KMS-11 (cell line): ENCODE results near the gene OCA2.
"Not testable (repeated sequence)": the region's sequence is repeated elsewhere in the genome, so short reads cannot be mapped to it uniquely, and the experiment has no call there.

Experiments used
- H2AFZ ChIP-seq: fragments of 200-600 bp; sonication (generic); 2 replicates; pipeline ENCODE4 v1.6.1; 2016; ENCODE audit warnings: antibody characterized with exemption, mixed run types, low read depth
- H3K27ac ChIP-seq: fragments of 200-600 bp; sonication (generic); 2 replicates; pipeline ENCODE4 v1.6.1; 2016; ENCODE audit warnings: mild to moderate bottlenecking, mixed run types
- H3K27me3 ChIP-seq: fragments of 200-600 bp; sonication (generic); 2 replicates; pipeline ENCODE4 v1.6.1; 2017; ENCODE audit warnings: mild to moderate bottlenecking, low read depth, mixed run types, moderate library complexity; ENCODE audit not compliant: insufficient read depth
- H3K36me3 ChIP-seq: fragments of 200-600 bp; sonication (generic); 2 replicates; pipeline ENCODE4 v1.6.1; 2017; ENCODE audit warnings: mild to moderate bottlenecking, mixed run types; ENCODE audit not compliant: insufficient read depth
- H3K4me1 ChIP-seq: fragments of 200-600 bp; sonication (generic); 2 replicates; pipeline ENCODE4 v1.6.1; 2016; ENCODE audit warnings: mild to moderate bottlenecking, low read depth, mixed run types; ENCODE audit not compliant: poor library complexity, severe bottlenecking
- H3K4me2 ChIP-seq: fragments of 200-600 bp; sonication (generic); 2 replicates; pipeline ENCODE4 v1.7.0; 2016; ENCODE audit warnings: mild to moderate bottlenecking, mixed run types
- H3K4me3 ChIP-seq: fragments of 200-600 bp; sonication (generic); IDR thresholded peaks from 2 replicates; pipeline ENCODE4 v1.6.1; 2017; ENCODE audit warnings: low read depth, low read length, mixed read lengths; ENCODE audit not compliant: insufficient read depth
- H3K79me2 ChIP-seq: fragments of 200-600 bp; sonication (generic); 2 replicates; pipeline ENCODE4 v1.6.1; 2016; ENCODE audit warnings: low read depth, mixed run types; ENCODE audit not compliant: insufficient read depth
- H3K9ac ChIP-seq: fragments of 200-600 bp; sonication (generic); 2 replicates; pipeline ENCODE4 v1.6.1; 2016; ENCODE audit warnings: mild to moderate bottlenecking, mixed run types
- H4K20me1 ChIP-seq: fragments of 200-600 bp; sonication (generic); 2 replicates; pipeline ENCODE4 v1.6.1; 2016; ENCODE audit warnings: mild to moderate bottlenecking, mixed run types; ENCODE audit not compliant: insufficient read depth
- TF ChIP-seq, protein P1 (sequence below): fragments of 200-600 bp; sonication (generic); conservative IDR thresholded peaks from 2 replicates; pipeline ENCODE4 v1.6.1; 2017; ENCODE audit warnings: low read depth, mild to moderate bottlenecking, antibody characterized with exemption, low read length, moderate library complexity, mixed read lengths

The OCA2 gene

DNA sequence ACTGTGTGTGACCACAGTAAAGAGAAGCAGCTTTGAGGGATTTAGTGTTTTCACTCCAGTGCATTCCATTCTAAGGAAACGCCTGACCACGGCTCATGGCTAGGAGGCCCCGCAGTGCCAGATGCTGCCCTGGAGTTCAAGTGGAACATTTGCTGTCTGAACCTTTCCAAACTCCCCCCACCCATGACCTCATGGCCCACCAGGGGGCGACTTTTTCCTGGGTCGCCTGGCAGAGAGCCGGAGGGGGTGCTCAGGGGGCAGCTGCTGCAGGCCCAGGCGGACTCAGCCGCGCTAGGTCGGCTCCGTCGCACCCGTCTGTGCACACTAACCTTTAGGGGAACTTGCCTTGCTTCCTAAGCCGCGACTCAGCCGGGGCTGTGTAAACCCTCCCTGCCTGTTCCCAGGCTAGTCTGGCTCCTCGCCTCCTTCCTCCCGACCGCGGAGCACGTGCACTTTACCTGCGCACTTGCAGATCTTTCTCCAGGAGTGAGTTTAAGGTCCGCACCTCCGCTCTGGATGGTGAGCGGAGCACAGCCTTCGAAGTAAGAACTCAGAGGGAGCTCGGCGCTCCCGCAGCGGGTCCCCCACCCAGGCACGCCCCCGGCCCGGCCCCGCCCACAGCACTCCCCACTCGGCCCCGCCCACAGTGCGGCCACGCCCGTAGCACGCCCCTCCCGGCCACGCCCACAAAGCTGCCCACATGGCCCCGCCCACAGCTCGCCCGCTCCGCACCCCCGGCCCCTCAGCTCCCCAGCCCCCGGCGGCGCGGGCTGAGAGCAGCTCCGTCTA is at the start of gene OCA2:
OCA2 (minus strand) TSS at position 550 of the 789 bp plus-strand sequence. CDS start 17,441 bp downstream, outside the sequence.
- Histone ChIP-seq H3K27ac (no peak within 1 kb of the TSS), H4K20me1 (no peaks in the 10 kb centered on the region), H3K4me1 (peaks cover 14% of the 10 kb centered on the region), H3K9ac (no peak within 1 kb of the TSS), H3K27me3 (no peaks in the 10 kb centered on the region), H3K4me2 (peak within 1 kb of the TSS; percentile 50), H3K4me3 (no peak within 1 kb of the TSS), H2AFZ (peak within 1 kb of the TSS; percentile 73), H3K36me3 (no peaks in the 10 kb centered on the region), H3K79me2 (no peaks in the 10 kb centered on the region)
- TF ChIP-seq, protein P1, sequence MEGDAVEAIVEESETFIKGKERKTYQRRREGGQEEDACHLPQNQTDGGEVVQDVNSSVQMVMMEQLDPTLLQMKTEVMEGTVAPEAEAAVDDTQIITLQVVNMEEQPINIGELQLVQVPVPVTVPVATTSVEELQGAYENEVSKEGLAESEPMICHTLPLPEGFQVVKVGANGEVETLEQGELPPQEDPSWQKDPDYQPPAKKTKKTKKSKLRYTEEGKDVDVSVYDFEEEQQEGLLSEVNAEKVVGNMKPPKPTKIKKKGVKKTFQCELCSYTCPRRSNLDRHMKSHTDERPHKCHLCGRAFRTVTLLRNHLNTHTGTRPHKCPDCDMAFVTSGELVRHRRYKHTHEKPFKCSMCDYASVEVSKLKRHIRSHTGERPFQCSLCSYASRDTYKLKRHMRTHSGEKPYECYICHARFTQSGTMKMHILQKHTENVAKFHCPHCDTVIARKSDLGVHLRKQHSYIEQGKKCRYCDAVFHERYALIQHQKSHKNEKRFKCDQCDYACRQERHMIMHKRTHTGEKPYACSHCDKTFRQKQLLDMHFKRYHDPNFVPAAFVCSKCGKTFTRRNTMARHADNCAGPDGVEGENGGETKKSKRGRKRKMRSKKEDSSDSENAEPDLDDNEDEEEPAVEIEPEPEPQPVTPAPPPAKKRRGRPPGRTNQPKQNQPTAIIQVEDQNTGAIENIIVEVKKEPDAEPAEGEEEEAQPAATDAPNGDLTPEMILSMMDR = peak; percentile 54

DNA sequence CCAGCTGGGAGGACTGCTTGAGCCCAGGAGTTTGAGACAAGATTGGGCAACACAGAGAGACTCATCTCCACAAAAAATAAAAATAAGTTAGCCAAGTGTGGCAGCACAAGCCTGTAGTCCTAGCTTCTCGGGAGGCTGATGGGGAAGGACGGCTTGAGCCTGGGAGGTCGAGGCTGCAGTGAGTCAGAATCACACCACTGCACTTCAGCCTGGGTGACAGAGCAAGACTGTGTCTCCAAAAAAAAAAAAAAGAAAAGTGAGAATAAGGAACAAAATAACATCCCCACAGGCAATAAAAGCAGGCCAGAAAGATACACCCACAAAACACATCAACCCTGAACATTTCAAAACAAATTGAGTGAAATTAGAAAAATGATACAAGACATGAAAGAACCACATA is 48.7 kb upstream of the OCA2 start:
- H3K27me3 ChIP-seq = no peaks in the 10 kb centered on the region
- no peaks in the 10 kb centered on the region for H3K36me3 ChIP-seq
- H3K4me3 ChIP-seq = no peak overlapping the region
- H3K4me2 ChIP-seq = no peak overlapping the region
- H3K79me2 ChIP-seq = no peaks in the 10 kb centered on the region
- H3K27ac ChIP-seq = no peak overlapping the region
- H3K9ac ChIP-seq = no peak overlapping the region
- H2AFZ ChIP-seq = no peak overlapping the region
- TF ChIP-seq, protein P1 = no peak
- H4K20me1 ChIP-seq = no peaks in the 10 kb centered on the region
- no peaks in the 10 kb centered on the region for H3K4me1 ChIP-seq

DNA sequence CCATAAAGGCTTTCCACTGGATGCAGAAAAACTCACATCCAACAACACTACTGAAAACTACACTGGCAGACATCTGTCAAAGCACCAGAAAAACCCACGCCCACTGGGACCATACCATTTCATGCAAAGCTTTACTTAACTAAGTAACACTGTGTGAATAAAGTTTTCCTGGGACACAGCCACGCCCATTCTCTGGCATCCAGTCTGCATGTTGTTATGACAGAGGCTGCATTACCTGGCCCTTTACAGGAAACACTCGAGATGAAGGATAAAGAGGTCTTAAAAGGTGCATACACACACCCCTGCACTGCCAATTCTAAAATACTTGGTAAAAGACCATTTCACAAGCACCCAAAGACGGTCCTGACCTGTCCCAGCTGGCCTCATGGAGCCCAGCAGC is 46.3 kb upstream of the OCA2 start:
- H3K4me3 ChIP-seq, H3K36me3 ChIP-seq, H3K4me1 ChIP-seq, H3K4me2 ChIP-seq, H4K20me1 ChIP-seq, H3K27me3 ChIP-seq, H3K27ac ChIP-seq, H3K9ac ChIP-seq, H3K79me2 ChIP-seq, H2AFZ ChIP-seq: not testable (repeated sequence)

DNA sequence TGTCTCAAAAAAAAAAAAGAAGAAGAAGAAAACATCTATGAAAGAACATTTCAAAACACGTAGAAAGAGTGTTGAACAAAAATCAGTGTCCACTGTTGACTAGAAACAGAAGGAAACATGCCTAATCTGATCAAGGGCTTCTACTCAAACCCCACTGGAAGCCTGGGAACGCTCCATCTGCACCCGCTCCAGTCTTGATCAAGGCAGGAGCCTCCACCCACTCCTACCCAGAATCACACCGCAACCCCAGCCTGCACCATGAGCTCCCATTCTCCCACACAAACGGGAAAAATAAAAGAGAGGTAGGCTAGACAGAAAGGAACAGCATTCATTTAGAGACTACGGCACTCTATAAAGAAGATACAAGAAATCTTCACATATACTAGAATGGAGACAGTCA is 40.9 kb upstream of the OCA2 start:
- Histone ChIP-seq H3K4me3 (no peak overlapping the region), H3K27ac (no peak overlapping the region), H3K9ac (no peak overlapping the region), H3K4me2 (no peak overlapping the region), H3K36me3 (no peaks in the 10 kb centered on the region), H3K79me2 (no peaks in the 10 kb centered on the region), H3K4me1 (peaks cover 22% of the 10 kb centered on the region), H4K20me1 (no peaks in the 10 kb centered on the region), H3K27me3 (no peaks in the 10 kb centered on the region), H2AFZ (no peak overlapping the region)
- TF ChIP-seq, protein P1 = no peak

DNA sequence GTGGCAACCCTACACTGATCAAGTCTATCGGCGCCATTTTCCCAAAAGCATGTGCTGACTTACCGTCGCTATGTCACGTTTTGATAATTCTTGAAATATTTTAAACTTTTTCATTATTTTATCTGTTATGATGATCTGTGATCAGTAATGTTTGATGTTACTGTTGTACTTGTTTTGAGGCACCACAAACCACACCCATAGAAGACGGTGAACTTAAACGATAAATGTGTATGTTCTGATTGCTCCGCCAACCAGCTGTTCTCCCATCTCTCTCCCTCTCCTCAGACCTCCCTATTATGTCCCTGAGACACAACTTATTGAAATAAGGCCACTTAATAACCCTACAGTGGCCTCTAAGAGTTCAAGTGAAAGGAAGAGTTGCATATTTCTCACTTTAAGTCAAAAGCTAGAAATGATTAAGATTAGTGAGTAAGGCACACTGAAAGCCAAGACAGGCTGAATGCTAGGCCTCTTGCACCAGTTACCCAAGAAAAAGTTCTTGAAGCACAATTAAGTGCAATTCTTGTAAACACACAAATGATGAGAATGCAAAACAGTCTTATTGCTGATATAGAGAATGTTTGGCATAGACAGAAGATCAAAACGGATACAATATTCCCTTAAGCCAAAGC is 38.4 kb upstream of the OCA2 start:
- not testable (repeated sequence) for H3K36me3 ChIP-seq, H4K20me1 ChIP-seq, H2AFZ ChIP-seq, H3K27ac ChIP-seq, H3K27me3 ChIP-seq, H3K4me3 ChIP-seq, H3K9ac ChIP-seq, H3K79me2 ChIP-seq, H3K4me2 ChIP-seq
- H3K4me1 ChIP-seq = peaks cover 22% of the 10 kb centered on the region

DNA sequence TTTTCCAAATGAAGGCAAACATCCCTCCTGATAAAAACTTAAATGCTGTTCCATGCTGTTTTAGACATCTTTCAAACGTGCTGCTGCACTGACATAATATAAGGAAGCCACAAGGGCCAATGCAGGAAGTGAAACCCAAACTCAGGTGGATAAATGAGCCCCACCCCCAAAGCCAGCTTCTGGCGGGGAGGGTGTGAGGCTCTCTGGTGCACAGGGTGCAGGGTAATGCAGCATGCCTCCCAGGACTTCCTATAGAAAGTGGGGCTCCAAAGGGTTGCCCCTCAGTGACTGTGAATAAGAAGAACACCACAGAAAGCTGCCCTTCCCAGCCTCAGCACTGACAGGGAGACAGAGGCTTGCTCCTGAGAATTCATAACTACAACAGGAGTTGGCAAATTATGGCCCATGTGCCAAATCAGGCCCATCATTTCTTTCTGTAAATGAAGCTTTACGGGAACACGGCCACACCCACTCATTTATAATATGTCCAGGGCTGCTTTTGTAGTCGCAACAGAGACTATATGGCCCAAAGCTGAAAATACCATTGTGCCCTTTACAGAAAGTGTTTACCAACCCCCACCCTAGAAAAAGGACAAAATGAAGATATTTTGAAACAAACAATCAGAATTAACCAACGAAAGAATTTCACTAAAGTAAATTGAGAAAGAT is 37.3 kb upstream of the OCA2 start:
- H3K36me3 ChIP-seq = not testable (repeated sequence)
- H3K4me2 ChIP-seq = peak overlapping the region; percentile 17; the same call in 1 of the 2 replicates

More for the DNA sequence above, 37.3 kb upstream of the OCA2 start:
- H2AFZ ChIP-seq, H3K4me3 ChIP-seq, H3K27ac ChIP-seq, H4K20me1 ChIP-seq, H3K9ac ChIP-seq, H3K79me2 ChIP-seq, H3K27me3 ChIP-seq: not testable (repeated sequence)
- H3K4me1 ChIP-seq = peaks cover 22% of the 10 kb centered on the region
